ELR (cell line): ENCODE results near the gene PRR5.
"Not testable (repeated sequence)": the region's sequence is repeated elsewhere in the genome, so short reads cannot be mapped to it uniquely, and the experiment has no call there.

ENCODE experiments used
- DNase-seq: peaks from one replicate; pipeline ENCODE4 v3.0.0-alpha.2; 2015; ENCODE audit warnings: low read depth

Gene PRR5

DNA sequence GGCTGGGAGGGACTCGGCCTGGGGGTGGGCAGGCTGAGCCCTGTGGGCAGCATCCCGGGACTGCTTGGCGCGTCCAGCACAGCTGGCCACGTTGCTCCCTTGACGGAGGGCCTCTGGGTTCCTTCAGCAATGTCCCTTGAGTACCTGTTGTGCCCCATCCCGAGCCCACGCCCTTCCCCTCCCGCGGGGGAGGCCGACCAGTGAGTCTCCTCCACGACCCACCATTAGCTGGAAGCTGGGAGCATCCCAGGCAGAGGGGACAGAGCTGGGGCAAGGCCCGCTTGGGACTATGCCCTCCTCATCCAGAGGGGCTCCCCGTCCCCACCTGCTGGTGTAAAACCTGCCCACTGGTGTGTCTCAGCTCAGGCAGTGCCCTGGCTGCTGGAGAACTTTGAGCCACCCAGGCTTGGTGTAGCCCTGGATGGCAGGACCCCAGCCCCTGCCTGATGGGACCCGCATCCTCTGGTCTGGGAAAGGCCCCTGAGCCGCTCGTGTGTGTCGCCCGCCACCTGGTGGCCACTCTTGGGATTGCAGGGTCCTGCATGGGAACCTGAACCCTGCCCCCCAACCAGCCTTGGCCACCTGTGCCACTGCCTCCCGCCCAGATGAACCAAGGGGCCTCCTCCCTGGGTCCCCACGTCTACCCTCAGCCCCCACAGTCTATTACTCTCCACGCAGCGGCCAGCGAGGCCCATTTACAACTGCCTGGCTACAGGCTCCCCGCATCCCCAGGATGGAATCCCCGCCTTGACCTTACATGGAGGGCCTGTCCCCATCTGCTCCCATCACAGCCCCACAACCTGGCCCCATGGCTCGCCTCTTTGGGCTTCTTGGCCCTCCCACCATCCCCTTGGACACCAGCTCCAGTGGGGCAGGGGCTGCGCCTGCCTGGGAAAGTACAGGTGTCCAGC, 33.8 kb downstream of the PRR5 start:
- DNase-seq: peak; percentile 60

DNA sequence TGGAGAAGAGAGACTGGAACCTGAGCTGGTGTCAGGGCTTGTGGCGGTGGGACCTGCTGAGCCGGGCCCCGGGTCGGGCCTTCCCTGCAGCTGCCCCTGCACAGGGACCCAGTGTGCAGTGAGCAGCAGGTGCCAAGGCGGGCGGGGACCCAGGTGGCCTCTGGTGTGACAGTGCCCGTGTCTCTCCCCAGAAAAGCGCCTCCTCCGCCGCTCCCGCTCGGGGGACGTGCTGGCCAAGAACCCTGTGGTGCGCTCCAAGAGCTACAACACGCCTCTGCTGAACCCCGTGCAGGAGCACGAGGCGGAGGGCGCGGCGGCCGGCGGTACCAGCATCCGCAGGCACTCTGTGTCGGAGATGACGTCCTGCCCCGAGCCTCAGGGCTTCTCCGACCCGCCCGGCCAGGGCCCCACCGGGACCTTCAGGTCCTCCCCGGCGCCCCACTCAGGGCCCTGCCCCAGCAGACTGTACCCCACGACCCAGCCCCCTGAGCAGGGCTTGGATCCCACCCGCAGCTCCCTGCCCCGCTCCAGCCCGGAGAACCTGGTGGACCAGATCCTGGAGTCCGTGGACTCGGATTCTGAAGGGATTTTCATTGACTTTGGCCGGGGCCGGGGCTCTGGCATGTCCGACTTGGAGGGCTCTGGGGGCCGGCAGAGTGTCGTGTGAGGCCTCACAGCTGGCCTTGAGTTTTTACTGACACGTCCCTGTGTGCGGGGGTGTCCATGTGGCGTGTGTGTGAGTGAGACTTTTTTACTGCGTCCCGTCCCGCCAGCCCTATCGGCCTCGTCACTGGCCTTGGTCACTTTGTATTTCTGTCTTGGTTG, 34.8 kb downstream of the PRR5 start:
- no peak for DNase-seq

DNA sequence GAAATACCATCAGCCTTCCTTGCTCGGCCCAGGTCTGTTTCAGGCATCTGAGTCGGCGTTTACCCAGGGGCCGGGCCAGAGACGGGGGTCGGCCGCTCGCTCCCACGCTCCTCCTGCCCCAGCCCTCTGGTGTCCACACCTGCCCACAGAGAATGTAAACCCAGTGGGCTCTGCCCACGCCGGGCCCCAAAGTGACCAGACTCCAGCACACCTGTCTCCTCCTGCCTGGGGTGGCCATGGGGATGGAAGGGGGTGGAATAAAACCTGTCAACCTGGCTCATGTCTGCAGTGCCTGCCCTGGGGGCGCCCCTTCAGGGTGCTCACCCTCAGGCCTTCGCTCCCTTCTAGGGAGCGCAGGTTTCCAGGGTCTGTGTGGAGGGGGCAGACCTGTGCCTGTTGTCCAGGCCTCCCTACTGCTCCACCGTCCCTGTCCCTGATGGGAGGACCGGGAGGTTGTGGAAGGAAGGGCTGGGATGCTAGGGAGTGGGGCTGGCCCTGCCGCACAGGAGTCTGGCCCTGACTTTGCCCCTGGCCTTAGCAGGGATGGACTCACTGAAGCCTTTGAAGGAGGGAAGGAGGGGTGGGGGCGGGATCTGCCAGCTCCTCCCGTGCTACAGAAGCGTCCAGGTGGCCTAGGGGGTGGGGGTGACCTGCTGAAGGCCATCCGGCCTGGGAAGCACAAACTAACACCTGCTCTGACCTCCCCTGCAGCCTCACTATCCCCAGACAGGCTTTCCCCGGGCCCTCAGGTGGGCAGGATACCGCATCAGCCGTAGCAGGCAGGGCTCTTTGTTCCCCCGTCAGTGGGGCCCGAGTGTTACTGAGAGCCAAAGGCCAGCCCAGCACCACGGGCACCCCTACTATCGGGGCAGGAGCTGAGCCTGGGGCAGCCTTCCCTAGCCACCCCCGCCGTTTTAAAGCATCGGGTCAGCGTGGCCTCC, 35.7 kb downstream of the PRR5 start:
- no peak for DNase-seq

DNA sequence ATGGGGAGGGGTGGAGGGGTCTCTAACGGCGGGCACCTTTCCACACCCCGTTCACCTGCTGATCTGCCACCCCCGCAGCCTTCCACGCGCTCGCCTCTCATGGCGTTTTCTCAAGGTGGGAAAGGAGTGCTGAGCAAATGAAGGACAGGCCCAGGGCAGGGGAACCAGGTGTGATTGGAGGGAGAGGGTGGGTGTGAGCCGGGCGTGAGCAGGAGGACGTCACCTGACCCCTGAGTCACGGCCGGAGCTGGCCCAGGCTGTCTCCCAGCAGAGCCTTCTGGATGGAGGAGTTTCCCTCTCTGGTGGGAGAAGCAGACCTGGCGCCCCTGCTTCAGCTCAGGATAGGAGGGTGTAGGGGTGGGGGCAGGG, 36.3 kb downstream of the PRR5 start:
- peak; percentile 28 for DNase-seq

DNA sequence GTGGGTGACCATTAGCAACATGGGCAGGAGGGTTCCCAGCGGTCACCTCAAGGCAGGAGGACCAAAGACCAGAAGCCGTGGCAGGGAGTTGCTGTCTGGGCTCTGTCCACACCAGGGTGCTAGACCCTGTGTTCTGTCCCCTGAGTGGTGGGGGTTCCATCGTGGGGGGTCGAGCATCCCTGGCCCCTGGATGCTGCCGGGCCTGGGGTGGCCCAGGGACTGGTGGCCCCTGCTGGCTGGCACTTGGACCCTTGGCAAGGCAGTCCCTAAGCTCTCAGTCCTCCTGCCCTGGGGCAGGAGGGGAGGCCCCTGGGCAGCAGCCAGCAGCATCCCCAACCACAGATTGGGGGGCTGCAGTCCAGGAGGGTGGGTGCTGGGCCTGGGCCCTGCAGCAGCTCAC, 37.0 kb downstream of the PRR5 start:
- DNase-seq: no peak

DNA sequence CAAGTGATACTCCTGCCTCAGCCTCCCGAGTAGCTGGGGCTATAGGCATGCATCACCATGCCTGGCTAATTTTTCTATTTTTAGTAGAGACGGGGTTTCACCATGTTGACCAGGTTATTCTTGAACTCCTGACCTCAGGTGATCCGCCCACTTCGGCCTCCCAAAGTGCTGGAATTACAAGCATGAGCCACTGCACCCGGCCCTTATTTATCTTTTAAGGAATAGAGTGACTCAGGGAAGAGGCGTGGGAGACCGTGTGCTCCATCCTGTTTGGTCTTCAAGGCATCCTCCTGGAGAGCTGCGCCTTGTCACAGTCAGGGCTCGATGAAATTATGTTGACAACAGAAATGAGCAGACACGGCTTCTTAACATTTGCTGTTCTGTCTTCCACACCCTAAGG, 37.7 kb downstream of the PRR5 start:
- peak; percentile 38 for DNase-seq

DNA sequence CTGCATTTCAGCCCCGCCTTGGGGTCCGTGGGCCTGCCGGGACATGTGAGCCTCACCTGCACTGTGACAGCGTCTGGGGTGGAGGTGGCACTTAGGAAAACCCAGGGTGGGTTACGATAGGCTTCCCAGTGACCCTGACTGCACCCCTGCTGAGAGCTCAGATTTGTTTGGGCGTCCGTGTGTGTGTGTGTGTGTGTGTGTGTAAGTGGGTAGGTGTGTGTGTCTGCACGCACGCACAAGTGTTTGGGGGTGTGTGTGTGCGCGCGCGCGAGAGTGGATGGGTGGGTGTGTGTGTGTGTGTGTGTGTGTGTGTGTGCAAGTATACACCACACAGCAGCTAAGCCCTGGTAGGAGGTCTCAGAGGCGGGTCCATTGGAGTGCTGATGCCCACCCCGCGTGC, 38.3 kb downstream of the PRR5 start:
- DNase-seq: no peak

DNA sequence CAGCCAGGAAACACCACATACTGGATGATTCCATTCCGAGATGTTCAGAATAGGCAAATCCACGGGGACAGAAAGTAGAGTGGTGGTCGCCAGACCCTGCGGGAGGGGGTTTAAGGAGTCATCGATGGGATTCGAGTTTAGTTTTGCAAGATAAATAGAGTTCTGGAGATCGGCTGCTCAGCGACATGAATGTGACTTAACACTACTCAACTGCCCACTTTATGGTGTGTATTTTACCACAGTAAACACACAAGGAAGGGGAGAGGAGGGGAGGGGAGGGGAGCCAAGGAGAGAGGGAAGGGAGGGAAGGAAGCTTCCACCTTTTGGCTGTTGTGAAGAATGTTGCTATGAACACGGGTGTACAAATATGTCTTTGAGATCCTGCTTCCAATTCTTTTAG, 39.9 kb downstream of the PRR5 start:
- DNase-seq: no peak

DNA sequence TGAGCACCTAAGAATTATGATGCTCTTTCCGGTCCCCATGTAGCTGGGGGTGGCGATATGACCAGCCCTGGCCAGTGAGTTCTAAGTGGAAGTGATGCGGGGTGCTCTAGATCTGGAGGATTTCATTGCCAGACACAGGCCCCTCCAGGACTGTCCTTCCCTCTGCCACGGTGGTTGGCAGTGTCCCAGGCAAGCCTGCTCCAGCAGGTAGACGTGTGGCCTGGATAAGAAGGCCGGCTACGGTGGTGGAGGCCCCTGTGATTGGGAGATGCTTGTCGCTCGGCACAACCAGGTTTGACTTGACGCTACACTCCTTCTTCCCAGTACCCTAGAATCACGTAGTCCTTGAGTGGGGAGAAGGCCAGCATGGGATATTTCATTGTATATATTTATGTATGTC, 41.2 kb downstream of the PRR5 start:
- no peak for DNase-seq

DNA sequence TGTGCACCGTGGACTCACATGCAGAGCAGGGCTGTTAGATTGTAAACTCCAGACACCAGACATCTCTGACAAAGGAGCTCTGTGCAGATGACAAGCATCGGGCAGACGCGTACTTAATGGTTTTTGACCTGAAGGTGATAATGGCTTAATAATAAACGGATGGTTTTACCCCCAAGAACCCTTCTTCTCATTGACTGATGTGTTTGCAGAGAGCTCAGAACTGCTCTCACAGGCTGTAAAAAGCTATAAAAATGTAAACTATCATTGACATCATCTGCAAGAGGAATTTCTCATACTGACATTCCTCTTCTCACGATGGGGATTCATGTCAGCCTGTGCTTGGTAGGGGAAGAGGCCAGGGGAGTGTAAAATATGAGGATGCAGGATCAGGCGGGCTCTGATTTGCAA, 41.8 kb downstream of the PRR5 start:
- DNase-seq: no peak

DNA sequence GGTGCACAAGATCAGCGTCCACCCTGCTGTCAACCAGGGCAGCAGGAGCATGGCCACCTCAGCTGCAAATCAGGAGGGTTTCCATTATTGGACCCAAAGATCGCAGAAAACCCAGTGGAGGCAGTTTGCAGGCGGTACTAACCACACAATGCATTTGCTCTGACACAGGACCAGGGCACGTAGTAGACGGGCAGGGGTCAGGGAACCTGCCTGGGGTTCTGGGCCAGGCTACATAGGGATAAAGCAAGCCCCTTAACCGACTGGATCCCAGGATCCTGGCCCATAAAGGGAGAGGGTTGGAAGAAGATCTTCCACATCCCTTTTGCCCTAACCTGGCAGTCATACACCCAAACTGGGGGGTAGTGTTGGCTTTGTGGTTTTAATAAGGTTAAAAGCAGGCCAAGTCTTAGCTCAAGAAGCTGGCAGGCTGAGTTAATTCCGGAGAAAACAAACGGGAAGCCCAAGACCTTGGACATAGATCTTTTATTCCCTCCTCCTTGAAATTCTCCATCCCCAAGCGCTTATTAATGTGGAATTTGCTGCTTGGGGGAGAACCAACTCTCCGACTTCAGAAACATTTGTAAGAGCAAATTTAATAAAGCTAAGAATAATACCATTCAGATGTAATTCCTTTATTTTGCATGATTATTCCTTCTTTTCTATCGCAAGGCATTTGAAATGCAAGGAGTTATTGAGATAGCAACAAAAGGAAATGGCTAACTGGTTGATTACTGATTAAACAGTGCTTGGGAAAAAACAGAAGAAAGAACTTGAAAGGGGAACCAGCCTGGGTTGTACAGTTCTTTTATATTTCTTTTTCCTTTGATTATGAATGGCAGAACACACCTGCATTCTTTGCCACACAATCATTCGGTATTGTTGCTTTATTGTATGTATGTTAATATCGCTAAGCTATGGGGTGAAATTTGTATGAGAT, 44.1 kb downstream of the PRR5 start:
- no peak for DNase-seq

DNA sequence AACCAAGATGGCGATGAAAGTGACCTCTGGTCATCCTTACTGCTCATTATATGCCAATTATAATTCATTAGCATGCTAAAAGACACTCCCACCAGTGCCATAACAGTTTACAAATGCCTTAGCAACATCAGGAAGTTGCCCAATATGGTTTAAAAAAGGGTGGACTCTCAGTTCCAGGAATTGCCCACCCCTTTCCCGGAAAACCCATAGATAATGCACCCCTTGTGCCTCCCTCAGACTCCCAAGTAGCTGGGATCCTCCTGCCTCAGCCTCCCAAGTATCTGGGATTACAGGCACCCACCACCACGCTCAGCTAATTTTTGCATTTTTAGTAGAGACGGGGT, 45.8 kb downstream of the PRR5 start:
- not testable (repeated sequence) for DNase-seq

DNA sequence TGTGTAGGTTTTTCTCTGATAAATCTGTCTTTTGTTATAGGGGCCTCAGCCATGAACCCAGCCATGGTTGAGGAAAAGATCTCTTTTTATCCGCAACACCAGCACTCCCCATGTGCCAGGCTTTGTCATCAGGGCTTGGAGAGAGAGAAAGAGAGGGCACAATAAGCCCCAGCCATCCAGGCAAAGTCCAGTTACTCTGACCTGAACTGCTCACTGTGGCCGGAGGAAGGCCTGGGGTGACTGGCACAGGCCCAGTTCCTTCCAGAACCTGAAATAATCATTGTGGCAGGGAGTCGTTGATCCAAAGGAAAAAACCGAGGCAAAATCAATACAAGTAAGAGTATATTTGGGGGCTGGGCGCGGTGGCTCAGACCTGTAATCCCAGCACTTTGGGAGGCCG, 46.5 kb downstream of the PRR5 start:
- no peak for DNase-seq

DNA sequence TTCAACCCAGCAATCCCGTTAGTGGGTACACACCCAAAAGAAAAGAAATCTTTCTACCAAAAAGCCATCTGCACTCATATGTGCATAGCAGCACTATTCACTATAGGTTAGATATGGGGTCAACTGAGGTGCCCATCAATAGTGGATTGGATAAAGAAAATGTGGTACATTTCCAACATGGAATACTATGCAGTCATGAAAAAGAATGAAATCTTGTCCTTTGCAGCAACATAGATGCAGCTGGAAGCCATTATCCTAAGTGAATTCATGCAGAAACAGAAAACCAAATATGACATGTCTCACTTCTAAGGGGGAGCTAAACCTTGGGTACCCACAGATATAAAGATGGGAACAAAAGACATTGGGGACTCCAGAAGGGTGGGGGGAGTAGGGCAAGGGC, 48.5 kb downstream of the PRR5 start:
- DNase-seq: no peak

DNA sequence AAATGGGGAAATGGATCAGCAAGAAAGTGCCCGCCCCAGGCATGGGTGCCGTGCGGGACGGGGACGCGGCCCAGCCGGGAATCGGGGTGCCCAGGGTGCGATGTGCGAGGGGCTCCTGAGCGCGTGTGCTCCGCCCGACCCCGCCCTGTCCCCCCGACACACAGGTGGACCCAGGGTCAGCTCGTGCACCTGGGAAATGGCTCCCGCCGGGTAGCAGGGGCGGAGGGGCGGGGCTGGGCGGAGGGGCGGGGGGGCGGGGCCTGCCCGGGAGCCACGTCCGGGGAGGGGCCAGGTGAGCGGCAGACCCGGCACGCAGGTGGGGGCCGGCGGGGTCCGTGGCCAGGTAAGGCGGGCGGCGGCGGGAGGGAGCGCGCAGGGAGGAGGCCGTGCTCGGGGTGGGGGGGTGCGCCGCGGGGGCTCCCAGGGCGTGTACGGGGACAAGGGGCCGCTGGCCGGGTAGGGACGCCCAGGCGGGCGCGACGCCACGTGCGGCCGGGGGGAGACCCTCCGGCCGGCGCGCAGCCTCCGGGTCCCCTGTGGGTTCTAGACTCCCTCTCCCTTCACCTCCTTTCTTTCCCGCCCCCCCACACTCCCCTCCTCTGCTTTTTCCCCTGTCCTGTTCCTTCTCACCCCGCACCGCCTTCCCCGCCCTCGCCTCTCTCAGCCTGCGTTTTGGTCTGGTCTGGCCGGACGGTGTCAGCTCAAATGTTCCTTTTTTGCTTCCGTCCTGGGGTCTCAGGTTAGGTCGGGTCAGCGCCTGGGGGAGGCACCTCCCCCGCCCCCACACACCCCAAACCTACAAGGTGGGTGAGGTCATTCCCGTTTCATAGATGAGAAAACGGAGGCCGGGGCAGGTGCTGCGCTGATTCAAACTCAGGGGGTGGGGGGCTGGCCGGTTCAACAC, 50.5 kb downstream of the PRR5 start, which contains the start of gene ARHGAP8:
ARHGAP8 (plus strand) TSS at position 291 of the 904 bp plus-strand sequence. CDS start 33,953 bp downstream, outside the sequence.
- no peak for DNase-seq

DNA sequence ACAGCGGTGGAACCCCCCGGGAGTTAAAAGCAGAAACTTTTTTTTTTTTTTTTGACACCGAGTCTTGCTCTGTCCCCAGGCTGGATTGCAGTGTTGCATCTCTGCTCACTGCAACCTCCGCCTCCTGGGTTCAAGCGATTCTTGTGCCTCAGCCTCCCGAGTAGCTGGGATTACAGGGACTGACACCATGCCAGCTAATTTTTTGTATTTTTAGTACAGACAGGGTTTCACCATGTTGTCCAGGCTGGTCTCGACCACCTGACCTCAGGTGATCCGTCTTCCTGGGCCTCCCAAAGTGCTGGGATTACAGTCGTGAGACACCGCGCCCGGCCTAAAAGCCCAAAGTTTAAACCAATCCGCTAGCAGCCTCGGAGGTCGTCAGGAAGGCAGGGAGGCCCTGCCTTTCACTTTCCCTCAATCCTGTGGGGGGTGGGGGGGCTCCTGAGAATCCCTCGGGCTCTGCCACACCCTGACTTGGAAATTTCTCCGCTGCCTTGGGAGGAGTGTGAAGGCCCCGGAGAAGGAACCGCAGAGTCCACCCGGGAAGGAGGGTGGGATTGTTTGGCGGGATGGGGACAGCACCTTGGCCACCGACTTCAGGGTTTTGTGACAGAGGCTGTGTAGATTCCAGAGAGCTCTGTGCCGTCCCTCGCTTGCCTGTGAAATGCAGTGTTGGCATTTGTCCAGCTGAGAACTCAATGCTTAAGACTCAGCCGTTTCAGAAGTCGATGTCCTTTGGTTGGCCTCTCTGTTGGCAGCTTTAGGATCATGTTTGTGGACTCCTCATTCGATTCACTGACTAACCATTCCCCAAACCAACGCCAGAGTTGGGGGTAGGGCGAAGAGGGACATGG, 51.4 kb downstream of the PRR5 start:
- no peak for DNase-seq

DNA sequence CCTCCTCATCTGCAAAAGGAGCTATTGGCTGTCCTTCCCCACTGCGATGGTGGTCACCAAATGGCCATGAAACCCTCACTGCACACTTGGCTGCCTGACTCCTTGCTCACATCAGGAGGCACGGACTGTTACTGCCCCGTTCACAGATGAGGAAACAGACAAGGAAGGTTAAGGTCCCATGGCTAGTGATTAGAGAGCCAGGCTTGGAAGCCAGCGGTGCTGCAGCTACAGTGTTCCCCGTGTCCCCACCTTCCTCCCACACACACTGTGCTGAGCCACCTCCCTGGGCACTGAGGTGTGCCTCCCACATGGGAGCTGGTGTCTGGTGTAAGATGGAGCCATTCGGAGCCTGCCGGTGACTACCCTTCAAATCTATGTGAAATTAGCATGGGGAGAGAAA, 53.0 kb downstream of the PRR5 start:
- DNase-seq: no peak

DNA sequence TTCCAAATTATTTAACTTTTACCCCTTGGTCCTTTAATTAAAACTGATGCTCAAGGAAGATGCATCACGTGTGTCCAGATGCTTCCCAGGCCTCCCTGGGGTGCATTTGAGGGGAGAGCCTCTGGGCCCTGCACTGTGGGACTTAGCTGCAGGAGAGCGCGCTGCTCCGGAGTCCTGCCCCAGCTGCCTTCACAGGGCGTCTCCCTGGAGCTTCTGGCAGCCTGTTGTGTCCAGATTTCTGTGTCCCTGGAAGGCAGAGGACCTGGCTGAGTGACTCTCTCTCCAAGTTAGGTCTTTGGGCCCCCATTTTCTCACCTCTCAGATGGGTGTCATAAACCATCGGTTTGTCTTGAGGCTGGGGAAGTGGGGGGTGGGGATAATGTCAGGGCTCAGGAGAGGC, 53.4 kb downstream of the PRR5 start:
- no peak for DNase-seq

DNA sequence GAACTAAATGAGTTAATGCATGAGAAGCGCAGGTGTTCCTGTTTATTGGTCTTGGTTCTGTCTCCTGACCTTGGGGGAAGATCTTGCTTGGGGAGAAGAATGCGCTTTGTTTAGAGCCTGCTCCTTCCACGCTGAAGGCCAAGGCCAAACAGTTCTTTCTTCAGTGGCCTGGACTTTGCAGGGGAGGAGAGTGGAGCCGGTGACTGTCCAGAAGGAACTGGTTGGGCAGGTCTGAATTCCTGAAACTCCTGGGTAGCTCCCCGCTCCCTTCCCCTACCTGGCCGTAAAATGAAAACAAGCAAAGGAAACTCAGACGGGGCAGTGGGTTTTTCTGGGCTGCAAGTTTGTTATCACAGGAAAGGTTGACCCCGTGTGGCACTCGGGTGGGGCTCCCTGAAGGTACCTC, 54.0 kb downstream of the PRR5 start:
- DNase-seq: no peak
